GM21423 (cell line): ENCODE measurements around the gene IRF4.

Experiments
- ATAC-seq: cut with Tn5 transposase; IDR thresholded peaks from one replicate; pipeline ENCODE4 v1.9.1; 2021; ENCODE audit warnings: mild to moderate bottlenecking, moderate library complexity; ENCODE audit not compliant: unreplicated experiment

IRF4 gene

DNA sequence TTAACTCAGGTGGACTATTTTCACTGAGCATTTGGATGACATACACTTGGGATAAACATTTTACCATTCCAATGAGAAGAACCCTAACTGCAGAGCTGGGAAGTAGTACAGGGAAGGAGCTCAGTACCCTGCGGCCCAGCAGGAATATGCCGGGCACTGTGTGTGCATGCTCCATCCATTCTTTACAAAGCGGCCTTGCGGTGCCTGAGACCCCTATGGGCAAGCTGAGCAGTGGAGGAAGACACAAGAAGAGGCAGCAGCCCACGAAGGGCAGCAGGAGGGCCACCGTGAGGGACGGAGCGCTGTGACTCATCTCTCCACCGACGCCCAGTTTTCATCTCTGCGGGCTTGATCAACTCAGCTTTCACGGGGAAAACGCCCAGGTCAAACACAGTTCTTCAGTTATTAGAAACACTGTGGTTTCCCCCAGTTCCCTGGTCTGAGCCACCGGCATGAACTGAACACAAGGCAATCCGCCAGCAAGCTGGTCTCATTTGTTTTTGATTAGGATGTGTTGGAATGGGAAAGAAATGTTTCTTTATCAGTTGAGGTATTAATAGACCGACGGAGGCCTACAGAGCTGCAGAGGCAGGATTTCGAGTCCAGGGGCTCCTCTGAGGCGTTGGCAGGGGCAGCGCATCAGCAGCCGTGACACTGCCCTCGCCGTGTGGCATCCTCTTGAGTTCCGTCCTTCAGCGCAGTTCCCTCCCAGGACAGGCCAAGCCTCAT lies 44.9 kb downstream of the IRF4 start:
- no peak for ATAC-seq

DNA sequence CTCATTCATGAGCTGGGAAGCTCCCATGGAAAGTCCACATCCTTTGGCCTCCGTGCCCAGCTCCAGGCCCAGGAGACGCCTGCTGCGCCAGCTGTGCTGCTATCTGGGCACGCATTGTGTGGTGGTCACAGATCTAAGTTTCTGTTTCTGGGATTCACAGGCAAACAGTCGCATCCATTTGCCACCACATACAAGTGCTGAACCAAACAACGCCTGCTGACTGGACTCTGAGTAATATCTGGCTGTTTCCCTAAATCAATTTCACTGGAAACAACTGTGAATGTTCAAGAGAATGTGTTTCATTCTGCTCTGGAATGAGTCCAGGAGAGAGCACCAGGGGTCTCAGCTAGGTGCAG lies 45.5 kb downstream of the IRF4 start:
- no peak for ATAC-seq

DNA sequence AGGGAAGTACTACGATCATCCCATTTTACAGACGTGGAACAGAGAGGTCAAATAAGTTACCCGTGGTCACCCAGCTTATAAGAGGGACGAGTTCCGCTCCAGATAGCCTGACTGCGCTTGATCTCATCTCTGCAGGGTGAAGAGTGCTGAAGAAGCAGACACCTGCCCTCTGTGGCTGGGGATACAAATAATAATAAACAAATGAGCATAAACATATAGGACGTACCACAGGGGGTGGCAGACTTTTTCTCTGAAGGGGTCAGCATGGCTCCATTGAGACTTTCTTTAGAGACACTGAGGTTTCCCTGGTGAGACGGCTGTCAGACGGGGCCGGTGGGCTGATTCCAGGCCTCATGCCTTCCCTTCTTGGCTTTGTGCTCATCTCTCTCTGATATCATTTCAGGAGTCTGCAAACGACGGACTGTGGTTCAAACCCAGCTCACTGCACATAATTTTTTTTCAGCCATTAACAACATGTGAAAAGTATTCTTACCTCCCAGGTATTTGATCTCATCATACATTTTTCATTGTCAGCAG lies 47.1 kb downstream of the IRF4 start:
- ATAC-seq: no peak

DNA sequence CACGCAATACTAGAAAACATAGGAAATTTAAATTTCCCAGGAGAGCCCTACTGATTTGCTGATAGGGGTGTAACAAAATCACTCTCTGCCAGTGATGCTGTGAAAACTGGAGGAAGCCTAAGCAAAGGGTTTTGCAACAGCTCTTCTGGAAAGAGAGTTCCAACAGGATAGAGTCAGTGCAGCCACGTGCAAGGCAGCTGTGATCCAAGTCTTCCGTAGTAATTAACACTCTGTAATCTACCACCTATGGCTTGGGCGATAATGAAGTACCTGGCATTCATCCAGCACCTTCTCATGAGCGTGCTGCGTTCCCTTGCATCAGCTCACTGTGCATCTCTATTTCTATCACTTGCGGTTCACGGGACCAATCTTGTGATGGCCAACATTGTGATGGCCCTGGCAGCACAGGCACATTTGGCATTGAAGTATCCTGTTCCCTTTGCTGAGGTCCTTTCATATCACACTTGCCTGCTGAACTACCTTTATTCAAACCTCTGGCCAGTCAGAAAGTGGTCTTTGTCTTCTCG lies 48.2 kb downstream of the IRF4 start:
- no peak for ATAC-seq

DNA sequence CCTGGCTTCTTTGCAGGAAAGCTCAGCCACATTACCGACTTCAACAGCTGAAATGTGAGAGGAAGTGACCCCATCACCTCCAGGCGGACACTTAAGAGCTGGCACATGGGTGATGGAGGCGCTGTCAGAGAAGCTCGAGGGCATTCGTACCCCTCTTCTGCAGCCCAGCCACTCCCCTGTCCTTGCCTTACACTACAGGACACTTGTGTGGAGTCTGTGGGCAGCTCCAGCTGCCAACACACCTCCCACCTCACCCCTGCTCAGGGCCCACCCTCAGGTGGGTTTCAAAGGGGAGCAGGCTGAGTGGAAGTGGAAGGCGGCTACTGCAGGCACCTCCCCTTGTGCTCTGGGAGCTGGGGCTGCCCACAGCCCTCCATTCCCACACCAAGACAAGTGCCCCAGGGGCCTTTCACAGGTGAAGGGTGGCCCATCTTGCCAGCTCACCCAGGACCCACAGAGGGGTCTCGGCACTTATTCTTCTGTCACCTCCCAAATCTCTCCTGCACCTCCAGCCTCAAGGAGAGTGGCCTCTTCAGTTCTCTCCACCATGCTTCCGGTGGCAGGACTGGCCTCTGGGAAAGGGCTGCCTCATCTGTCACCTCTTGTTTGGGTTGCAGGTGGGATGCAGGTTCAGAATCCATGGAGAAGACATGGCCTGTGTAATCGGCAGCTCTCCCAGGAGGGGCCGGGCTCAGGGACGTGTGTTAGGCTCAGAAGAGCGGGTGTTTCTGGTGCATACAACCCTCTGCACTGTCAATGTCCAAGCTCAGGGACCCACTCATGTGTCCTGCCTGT lies 49.8 kb downstream of the IRF4 start:
- no peak for ATAC-seq

DNA sequence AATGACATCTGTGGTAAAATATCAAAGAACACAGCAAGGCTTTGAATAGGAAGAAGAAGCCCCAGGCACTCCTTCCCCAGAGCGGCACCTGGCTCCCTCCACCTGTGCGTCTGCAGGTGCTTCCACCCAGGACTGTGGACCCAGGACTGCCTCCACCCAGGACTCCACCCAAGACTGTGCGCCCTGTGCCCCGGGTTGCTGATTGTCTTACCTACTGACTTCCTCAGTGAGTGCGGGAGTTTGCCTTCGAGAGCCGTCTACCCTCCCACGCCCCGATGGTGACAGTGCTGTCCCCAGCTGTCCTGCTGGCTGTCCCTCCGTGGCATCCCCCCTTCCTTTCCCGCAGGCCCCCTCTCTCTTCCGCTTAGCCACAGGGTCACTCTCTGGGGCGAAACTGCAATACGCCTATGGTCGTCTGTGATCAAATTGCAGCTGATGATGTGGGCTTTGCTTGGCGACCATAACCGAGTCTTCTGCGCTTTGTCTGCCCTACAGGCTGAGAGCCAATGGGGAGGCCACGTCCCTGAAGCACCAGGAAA lies 52.1 kb downstream of the IRF4 start:
- no peak for ATAC-seq

DNA sequence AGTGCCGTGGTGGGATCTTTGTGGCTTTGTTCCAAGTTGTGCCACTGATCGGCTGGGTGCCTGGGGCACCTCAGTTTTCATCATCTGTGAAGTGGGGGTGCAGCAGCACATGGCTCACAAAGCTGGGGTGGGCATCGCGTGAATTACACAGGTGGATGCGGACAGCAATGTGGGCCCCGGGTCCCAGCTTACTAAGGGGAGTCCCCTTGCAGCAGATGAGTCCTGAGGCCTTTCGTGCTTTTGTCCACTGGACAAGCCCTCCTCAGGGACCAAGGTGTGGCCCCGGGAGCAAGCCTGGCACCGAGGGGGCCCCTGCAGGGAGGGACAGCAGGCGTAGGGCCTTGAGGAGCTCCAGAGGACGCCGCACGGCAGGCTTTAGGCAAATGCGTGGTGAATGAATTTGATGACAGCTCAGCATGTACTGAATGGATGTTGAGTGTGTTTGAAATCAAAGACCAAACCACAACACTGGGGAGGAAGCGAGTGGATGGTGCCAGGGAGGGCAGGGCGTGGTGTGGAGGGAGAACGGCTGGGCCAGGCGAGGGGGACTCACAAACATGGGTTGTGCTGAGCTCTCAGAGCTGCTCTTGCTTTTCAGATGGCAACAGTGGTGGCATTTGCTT lies 53.2 kb downstream of the IRF4 start:
- no peak for ATAC-seq

DNA sequence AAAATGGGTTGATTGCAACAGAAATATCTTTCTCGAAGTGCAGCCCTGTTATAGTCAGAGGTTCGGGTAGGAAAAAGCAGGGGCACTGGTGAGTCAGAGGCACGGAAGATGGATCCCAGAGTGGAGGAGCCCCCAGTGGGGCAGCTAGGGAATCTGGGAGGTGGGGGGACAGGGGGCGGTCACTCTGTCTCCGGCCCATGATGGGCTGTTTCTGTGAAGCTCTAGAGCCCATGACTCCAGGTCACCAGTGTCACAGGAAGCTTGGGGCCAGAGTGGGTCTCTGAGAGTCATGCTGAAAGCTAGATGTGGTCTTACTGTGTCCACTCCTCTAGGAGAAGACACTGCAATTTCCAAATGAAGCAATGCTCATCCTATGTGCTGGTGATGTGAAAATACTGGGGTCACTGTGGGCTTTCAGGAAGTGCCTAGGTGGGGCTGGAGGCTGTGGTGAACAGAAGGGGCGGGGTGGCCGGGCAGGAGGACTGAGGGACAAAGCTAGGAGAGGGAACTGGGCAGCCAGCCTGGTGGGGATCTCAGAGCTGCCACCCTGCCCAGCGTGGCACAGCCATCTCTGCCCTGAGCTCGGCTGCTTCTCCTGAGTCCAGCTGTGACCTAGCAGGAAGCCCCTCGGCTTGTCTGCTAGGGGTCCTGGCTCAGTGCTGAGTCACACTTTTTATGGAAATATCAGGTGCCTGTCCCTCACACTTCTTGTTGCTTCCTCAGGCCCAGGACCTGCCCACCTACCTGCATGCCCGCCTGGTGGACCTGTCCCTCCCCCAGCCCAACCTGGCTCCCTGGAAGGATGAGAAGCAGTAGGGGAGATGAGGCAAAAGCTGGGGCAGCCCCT lies 54.2 kb downstream of the IRF4 start:
- no peak for ATAC-seq

DNA sequence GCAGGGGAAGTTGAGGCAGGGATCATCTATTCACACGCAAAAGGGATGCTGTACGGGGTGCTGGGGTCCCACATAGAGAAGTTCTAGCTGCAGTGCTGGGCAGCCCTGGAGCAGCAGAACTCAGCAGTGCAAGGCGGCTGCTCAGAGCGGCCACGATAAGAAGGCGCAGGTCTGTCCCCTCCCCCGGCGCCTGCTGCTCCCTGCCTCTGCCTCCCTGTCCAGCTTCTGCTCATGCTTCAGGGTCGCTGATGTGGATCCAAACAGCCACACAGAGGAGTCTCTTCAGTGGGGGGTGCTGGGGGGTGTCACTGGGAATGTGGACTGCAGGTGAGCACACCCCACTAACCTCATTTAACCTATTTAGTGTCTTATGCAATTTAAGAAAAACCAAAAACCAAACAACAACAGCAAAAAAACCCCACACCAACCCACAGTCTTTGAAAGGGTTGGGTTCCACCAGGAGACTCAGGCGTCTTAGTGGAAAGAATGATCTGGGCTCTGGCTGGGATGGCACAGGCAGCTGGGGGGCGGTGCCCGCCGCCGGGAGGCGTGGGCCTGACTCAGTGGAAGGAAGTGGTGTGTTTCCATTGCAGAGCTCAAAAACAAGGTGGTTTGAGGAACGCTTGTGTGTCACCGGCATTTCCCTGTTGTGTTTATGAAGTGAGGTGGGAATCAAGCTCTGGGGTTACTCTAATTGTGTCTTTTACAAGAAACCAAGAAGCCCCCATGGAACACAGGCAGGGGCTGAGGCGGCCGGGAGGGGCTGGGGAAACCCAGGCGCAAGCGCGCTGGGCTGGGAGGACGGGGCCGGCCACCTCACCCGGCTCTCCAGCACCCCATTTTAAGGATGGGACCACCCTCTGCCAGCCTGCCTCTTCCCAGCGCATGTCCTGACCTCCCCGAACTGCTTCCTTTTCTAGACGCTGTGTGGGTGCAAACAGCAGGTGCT lies 55.1 kb downstream of the IRF4 start:
- ATAC-seq: no peak

DNA sequence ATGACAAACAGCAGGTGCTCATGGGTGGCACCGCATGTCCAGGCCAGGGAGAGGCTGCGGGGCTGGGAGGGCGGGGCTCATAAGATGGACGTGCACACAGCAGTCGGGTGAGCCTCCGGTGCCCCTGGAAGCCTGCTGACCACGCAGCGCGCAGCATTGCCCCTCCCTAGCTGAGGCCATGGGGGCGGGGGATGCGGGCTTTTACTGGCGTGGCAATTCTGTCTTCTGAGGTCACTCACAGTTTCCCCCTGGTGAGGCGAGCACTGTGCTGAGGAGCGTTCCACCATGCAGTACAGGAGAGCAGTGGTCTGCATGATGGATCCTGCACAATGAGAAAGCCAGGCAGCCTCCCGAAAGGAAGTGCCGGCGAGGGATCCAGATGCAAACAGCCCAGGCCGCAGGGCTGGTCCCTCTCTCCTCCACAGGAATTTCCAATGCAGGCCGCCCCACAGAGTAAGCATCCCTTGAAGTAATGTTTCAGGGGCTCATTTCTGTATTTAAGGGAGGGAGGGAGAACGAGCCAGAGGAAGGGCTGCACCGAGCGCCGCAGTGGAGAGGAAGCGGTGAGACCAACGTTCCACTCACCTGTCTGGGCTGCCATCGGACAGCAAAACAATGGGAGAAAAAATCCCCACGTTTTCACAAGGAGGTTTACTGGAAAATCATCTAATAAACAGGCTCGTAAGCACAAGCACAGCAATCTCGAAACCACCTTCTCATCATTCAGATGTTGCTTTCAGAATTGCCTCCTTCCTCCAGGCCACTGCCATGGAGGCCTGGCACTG lies 56.0 kb downstream of the IRF4 start:
- no peak for ATAC-seq

DNA sequence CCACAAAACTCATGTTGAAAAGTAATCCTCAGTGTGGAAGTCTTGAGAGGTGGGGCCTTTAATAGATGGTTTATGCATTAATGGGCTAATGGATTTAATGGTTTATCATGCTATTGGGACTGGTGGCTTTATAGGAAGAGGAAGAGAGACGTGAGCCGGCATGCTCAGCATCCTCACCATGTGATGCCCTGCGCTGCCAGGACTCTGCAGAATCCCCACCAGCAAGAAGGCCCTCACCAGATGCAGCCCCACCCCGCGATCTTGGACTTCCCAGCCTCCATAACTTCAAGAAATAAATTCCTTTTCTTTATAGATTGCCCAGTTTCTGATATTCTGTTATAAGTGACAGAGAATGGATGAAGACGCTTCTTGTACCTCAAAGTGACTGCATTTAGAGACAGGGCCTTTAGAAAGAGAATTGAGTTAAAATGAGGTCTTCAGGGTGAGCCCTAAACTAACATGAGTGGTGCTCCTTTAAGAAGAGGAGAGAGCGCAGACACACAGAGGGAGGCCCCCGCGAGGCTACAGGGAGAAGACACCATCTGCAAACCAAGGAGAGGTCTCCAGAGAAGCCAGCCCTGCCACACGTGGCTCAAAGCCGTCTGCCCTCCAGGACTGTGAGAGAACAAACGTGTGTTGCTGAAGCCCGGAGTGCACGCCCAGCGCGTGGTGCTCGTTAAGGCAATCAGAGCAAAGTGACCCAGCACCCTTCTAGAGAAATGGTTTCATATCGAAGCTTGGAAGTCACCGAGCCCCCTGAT lies 56.9 kb downstream of the IRF4 start:
- ATAC-seq: no peak

DNA sequence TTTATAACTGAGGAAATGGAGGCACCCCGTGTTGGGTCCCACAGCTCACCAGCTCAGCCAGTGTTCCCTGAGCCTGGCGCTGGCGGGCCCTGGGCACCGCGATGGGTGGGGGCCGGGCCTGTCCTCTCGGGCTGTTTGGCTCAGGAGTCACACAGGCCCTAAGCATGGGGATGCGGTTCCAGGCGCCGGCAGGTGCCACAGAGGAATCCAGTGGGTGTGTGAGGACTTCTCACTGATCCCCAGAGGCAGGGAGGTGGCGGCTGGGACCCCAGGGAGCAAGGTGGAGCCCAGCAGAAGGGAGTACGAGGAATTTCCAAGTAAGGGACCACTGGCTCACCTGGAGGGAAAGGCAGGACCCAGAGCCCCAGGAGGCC lies 57.5 kb downstream of the IRF4 start:
- ATAC-seq: no peak

DNA sequence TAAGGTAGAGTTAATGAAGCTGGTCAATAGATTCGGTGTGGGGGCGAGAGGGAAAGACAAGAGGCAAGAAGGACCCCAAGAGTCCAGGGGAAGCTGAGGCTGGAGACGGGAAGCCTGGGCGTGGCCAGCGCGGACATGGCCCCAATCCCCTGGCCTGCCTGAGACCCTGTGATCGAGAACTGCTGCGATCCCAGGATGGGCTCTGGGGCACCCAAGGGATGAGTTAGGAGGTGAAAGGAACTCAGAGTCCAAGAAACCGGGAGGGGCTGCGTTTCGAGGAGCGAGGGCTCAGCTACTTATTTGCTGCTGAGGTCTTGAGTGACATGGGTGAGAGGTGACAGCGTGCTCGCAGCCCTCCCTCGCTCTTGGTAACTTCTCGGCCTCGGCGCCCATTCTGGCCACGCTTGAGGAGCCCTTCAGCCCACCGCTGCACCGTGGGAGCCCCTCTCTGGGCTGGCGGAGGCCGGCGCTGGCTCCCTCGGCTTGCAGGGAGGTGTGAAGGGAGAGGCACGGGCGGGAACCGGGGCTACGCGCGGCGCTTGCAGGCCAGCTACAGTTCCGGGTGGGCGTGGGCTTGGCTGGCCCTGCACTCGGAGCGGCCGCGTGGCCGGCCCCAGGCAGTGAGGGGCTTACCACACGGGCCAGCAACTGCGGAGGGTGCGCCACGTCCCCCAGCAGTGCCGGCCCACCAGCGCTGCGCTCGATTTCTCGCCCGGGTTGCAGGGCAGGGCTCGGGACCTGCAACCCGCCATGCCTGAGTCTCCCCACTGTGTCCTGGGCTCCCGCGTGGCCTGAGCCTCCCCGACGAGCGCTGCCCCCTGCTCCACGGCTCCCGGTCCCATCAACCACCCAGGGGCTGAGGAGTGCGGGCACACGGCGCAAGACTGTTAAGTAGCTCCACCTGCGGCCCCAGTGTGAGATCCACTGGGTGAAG lies 58.2 kb downstream of the IRF4 start:
- ATAC-seq: no peak

DNA sequence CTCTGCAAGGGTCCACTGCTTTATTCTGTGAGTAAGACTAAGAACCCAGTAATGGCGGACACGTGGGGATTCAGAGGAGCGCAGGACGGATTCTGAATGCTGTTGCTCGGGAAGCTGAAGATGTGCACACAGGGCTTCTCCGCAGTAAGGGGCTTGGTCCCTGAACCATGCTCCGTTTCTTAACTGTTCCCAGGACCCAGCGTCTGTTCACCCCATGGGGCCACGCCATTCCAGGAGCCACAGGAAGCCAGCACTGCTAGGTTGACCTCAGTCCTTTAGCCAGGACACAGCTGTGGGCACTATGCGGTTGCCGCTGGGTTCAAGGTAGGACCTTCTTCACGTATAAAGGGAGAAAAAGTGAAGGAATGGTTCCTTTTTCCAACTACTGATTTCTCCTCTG lies 59.8 kb downstream of the IRF4 start:
- ATAC-seq: no peak

DNA sequence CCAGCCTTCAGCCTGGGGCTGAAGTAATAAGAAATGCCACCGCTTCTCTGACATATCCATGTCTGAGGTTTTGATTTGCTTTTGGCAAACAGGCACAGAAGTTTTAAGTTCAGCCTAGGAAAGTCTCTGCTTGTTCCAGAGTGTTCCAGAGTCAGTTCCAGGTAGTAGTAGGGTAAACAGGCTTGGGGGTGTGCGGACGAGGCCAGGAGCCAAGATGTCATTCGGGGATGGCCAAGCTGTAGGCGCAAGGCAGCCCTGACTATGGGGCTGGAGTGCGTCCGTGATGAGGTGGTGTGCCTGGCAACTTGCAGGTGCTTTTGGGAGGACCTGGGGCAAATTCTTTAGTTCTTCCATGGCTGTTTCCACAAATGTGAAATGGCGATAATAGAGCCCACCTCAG lies 60.3 kb downstream of the IRF4 start:
- no peak for ATAC-seq

DNA sequence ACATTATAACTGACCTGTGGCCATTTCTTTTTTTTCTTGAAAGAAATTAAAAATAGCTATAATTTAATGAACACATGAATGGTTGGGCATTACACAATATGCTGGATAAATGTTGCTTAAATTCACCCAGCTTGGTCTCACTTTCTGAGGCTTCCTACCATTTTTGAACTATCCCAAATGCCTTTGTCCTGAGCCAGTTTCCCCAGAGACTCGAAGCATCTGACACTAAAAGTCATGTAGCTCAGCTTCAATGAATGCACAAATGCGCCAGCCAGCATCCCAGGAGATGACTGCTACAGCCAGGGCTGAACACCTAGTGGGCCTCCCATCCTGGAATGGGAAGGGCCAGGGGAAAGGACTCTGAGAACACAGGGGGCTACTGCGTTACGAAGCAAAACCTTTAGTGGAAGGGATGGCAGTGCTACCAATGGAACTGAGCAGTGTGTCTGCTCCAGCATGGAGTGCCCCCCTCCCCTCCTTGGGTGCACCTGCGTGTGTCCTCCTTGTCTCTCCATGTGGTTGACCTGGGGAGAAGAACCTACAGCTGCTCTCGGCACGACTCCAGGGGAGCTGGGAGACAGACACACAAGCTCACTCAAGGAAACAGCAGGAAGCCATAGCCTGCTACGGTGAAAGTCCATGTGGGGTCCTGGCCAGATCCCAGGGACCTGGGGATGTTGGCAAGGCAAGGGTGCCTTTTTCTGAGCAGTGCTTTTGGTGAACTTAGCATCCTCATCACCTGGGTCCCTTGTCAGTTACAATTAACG lies 60.9 kb downstream of the IRF4 start:
- ATAC-seq: no peak
